H7 (cell line): Measurements from ENCODE around the gene FAM163B. TPM values are rescaled to one million over a fixed set of nuclear protein-coding genes. Genes with fewer than 3 reads are reported as not detected.

Experiments used
- DNase-seq: peaks from one replicate; pipeline ENCODE4 v3.0.0; 2012
- H3K27me3 ChIP-seq: 2 replicates; pipeline ENCODE4 v1.6.0; 2011; ENCODE audit warnings: mild to moderate bottlenecking, low read length; ENCODE audit not compliant: control insufficient read depth, insufficient read depth
- H3K36me3 ChIP-seq: replicated peaks from 2 replicates; pipeline ENCODE4 v1.5.1; 2011; ENCODE audit warnings: low read length; ENCODE audit not compliant: control insufficient read depth, insufficient read depth
- H3K4me3 ChIP-seq: 2 replicates; pipeline ENCODE4 v1.5.1; 2011; ENCODE audit warnings: low read depth, mild to moderate bottlenecking, control low read depth, low read length, moderate library complexity; ENCODE audit not compliant: insufficient read depth
- total RNA-seq: library from RNA; depleted of rRNA; stranded (reverse); fragments of >200 nt; shearing (Covaris generic); gene quantifications from 2 replicates; pipeline ENCODE4 v1.2.3, GENCODE V29; 2014

Gene FAM163B
- total RNA-seq, 1 experiment from 2014 or later, result 1.2 TPM

DNA sequence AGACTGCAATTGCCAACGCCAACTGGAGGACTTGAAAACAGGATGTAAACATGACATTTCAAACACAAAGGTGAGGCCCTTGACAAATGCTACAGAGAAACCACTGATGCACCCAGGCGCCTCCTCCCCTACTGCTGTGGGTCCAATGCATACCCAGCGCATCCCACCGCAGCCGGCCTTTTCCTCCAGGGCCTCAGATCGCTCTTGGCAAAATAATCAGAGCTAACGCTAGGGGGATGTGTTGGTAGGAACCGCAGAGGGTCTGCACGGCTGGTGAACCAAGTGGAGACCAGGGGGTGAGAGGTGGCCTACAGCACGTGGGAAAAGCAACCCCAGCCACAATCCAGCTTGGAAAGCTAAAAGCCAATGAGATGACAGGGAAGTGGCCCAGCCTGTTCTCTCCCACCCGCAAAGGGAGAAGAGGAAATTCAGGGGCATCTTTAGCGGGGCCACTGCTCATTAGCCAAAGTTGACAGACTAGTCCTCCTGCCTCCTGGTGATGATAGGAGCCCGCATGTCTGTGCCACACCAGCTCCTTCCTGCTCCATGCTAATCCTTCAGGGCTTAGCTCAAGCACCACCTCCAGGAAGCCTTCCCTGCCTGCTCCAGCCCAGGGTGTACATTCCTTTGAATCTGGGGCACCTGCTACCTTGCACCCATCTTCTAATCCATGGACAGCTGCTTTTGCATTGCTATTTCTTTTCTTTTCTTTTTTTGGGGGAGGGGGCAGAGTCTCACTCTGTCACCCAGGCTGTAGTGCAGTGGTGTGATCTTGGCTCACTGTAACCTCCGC, 5.9 kb downstream of the FAM163B start:
- Histone ChIP-seq H3K27me3 (peaks cover 1% of the 10 kb centered on the region), H3K4me3 (no peak overlapping the region), H3K36me3 (no peaks in the 10 kb centered on the region)
- peak; percentile 91 for DNase-seq

DNA sequence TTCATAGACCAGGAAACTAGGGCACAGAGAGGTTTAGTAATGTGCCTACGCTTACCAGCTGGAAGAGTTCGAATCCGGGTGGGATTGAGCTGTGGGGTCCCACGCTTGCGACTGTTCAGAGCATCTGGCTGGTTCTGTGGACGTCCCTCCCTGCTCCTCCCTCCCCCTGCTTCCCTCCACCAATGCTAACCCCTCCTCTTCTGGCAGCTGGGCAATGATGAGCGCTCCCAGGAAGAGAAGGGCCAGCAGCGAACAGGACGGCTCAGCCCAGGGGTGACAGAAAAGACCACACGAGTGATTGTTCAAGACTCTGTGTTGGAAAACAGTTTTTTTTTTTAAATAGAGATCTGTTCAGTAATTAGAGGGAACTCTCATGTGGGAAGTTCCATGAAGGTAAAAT, 6.9 kb downstream of the FAM163B start:
- no peak overlapping the region for H3K4me3 ChIP-seq
- no peaks in the 10 kb centered on the region for H3K36me3 ChIP-seq
- no peaks in the 10 kb centered on the region; the same call in 1 of the 2 replicates for H3K27me3 ChIP-seq
- no peak for DNase-seq

GRCh38 chr9:133601746-133602145, 7.4 kb downstream of the FAM163B start:
- no peak for DNase-seq

DNA sequence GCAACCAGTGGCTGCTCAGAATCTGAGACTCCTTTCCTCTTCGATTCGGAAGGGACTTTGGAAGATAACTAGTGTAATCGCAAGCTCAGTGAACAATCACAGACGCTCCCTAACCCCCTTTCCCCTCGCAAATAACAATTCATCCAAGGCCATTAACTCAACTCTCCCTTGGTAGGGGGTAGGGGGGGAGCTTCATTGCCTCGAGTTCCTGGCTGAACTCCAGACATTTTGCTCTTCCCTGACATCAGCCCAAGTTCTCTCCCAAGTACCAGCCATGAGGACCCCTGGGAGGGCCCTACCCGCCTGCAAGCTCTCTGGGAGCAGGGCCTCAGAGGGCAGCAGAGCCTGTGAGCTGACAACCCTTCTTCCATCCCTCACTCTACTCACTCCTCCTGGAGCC, 8.4 kb downstream of the FAM163B start:
- no peak for DNase-seq
- no peaks in the 10 kb centered on the region for H3K27me3 ChIP-seq
- no peaks in the 10 kb centered on the region for H3K36me3 ChIP-seq
- H3K4me3 ChIP-seq, result no peak overlapping the region

More at GRCh38 chr9:133601746-133602145, 7.4 kb downstream of the FAM163B start:
- H3K36me3 ChIP-seq, result no peaks in the 10 kb centered on the region
- no peak overlapping the region for H3K4me3 ChIP-seq
- H3K27me3 ChIP-seq, result no peaks in the 10 kb centered on the region

GRCh38 chr9:133599470-133600173, 9.6 kb downstream of the FAM163B start:
- Histone ChIP-seq H3K36me3 (no peaks in the 10 kb centered on the region), H3K4me3 (no peak overlapping the region), H3K27me3 (no peaks in the 10 kb centered on the region)
- DNase-seq, result no peak

DNA sequence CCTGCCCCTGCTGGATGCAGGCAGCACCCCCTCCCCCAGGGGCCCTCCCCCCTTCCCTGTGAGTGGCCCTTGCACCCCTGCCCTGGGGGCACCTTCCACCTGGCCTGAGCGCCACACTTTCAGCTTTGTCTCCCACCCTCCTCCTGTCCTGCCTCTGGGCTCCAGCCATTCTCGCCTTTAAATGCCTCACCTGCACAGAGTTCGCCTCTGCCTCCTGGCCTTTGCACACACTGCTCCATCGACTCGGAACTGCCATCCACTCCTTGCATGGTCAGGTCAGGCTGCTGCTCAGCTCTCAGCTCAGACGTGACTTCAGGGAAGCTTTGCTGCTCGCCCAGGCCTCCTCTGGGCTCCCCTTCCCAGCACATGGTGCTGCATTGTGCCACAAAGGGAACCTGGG, 10.2 kb downstream of the FAM163B start:
- no peaks in the 10 kb centered on the region for H3K27me3 ChIP-seq
- no peaks in the 10 kb centered on the region for H3K36me3 ChIP-seq
- H3K4me3 ChIP-seq, result no peak overlapping the region
- no peak for DNase-seq

GRCh38 chr9:133597316-133597957, 11.8 kb downstream of the FAM163B start:
- Histone ChIP-seq H3K27me3 (no peaks in the 10 kb centered on the region), H3K4me3 (no peak overlapping the region), H3K36me3 (no peaks in the 10 kb centered on the region)
- DNase-seq, result no peak

DNA sequence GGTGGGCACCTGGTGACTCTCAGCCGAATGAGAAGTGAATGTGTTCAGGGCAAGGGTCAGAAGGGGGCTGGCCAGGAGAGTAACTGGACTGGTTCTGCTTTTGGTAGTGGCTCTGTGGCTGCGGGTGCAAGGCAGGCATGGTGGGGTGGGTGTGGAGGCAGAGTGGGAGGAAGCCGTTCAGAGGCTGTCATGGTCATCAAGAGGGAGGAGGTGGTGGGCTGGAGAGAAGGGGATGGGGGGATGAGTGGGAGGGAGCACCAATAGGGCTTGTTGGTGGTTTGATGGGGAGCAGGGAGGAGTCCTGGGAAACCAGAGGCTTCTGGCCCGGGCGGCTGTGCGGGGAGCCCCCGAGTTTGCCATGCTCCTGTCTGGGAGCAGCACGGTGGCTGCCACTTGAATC, 13.3 kb downstream of the FAM163B start:
- H3K36me3 ChIP-seq, result no peaks in the 10 kb centered on the region
- DNase-seq, result no peak
- H3K27me3 ChIP-seq, result no peaks in the 10 kb centered on the region
- no peak overlapping the region for H3K4me3 ChIP-seq

- no peaks in the 10 kb centered on the region for H3K27me3 ChIP-seq
- H3K4me3 ChIP-seq, result no peak overlapping the region
- no peak for DNase-seq
- H3K36me3 ChIP-seq, result no peaks in the 10 kb centered on the region
Measured at GRCh38 chr9:133594310-133594709, 14.9 kb downstream of the FAM163B start.

- H3K36me3 ChIP-seq, result no peaks in the 10 kb centered on the region
- H3K27me3 ChIP-seq, result no peaks in the 10 kb centered on the region
- H3K4me3 ChIP-seq, result no peak overlapping the region
- DNase-seq, result no peak
Measured at GRCh38 chr9:133593587-133594253, 15.5 kb downstream of the FAM163B start.

GRCh38 chr9:133592731-133593409, 16.3 kb downstream of the FAM163B start:
- Histone ChIP-seq H3K36me3 (no peaks in the 10 kb centered on the region), H3K27me3 (no peaks in the 10 kb centered on the region), H3K4me3 (no peak overlapping the region)
- no peak for DNase-seq

DNA sequence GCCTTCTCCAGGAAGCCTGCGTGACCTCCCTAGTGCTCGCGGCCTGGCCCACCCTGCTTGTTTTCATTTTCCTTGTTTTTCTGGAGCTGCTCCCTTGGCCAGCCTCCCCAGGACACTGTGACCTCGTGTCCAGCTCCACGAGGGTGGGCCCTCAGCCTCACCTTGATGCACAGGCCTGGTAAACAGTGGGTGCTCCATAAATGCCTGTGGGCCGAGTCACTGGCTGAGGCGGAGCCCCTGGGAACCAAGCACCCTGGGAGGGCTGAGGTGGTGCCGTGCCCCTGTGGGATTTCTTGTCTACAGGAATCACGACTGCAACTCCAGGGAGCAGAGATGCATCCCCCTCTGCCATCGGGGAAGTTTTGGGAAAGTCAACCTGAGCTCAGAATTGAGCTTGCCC, 17.2 kb downstream of the FAM163B start:
- Histone ChIP-seq H3K36me3 (no peaks in the 10 kb centered on the region), H3K27me3 (no peaks in the 10 kb centered on the region), H3K4me3 (no peak overlapping the region)
- DNase-seq, result no peak

DNA sequence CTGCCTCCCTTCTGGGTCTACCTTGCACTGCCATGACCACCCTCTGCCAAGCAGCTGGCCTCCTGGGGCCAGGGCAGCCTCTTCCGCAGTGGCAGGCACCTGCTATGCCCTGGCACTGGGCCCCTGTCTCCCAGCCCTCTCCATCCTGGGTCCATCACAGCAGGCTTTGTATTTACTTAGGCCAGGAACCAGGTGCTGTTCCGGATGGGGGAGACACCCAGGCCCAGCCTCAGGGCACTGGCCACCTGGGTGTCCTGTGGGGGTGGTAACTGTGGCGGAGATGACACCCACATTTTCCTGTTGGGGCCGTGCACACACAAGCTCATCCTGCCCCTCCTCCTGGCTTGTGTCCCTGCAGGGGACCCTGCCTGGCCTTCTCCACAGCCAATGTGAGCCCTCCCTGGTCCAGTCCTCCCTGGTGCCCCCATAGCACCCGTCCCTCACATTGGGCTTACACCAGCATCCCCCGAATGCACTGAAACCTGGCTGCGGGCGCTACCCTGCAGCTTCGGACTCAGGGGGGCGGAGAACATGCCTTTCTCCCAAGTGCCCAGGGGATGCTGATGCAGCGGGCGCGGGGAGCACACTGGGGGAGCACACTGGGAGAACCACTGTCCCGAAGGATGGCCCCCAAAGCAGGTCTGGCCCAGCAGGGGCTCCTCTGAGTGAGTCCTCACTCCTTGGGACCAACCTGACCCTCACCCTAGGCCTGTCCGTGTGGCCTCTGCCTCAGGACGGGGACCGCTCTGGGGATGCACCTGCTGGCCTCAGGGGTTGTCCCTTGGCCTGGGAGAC, 17.9 kb downstream of the FAM163B start:
- no peak for DNase-seq
- H3K36me3 ChIP-seq, result no peaks in the 10 kb centered on the region
- H3K4me3 ChIP-seq, result no peak overlapping the region
- no peaks in the 10 kb centered on the region for H3K27me3 ChIP-seq
